ENCODE data around the gene MCUB. TPM values are rescaled to one million over a fixed set of nuclear protein-coding genes. Genes with fewer than 3 reads are reported as not detected.

Gene MCUB
- total and polyA plus RNA-seq, 9 of the 15 experiments (the other 6 are each of a cell fraction or from before 2014, with no cell fraction given) = 1.4 to 21.5 (median 5.4) TPM

GRCh38 chr4:109702950-109703663 is 143.1 kb downstream of the MCUB start, which contains the start of gene CASP6 (continued):
- 0 out of 2 replicates have a peak, but pooled peaks have one; percentile 38 for TF ChIP-seq ZNF133 (CRISPR knock-in tag; IDR thresholded peaks at IDR 0.05)
- peak; percentile 92 for TF ChIP-seq PREB (CRISPR knock-in tag; IDR thresholded peaks at IDR 0.05)
- peak; percentile 78 for TF ChIP-seq SMAD4 (CRISPR knock-in tag; conservative IDR thresholded peaks at IDR 0.05)
- TF ChIP-seq NCOR1 (IDR thresholded peaks at IDR 0.05) = peak; percentile 15; the same call in 1 of the 2 replicates
- TF ChIP-seq SMARCA5 (IDR thresholded peaks at IDR 0.05) = no peak
- TF ChIP-seq FOXM1 (IDR thresholded peaks at IDR 0.05; ENCODE audit: low read depth) = no peak
- no peak for TF ChIP-seq FOXM1 (CRISPR knock-in tag; IDR thresholded peaks at IDR 0.05; ENCODE audit: low read depth)
- TF ChIP-seq BRD9 (IDR thresholded peaks at IDR 0.05; ENCODE audit: low read depth, partially characterized antibody) = no peak
- peak; percentile 37; the same call in 1 of the 2 replicates for TF ChIP-seq NFIC (IDR thresholded peaks at IDR 0.05)
- peak; percentile 26; the same call in 1 of the 2 replicates for TF ChIP-seq BHLHE40 (IDR thresholded peaks at IDR 0.05; ENCODE audit: low read length)
- TF ChIP-seq KLF13 (tag; IDR thresholded peaks at IDR 0.05; ENCODE audit: borderline replicate concordance, low read depth) = peak; percentile 62; the same call in 1 of the 2 replicates
- no peak for TF ChIP-seq IRF2 (CRISPR knock-in tag; IDR thresholded peaks at IDR 0.05)
- TF ChIP-seq TBP (optimal IDR thresholded peaks at IDR 0.05; ENCODE audit: low read depth, low read length) = no peak
- TF ChIP-seq SOX6 (IDR thresholded peaks at IDR 0.05) = no peak; the same call in 1 of the 2 replicates
- TF ChIP-seq RAD51 (IDR thresholded peaks at IDR 0.05; ENCODE audit: borderline replicate concordance, low read depth) = peak; percentile 3; the same call in 1 of the 2 replicates
- TF ChIP-seq SNIP1 (IDR thresholded peaks at IDR 0.05; ENCODE audit: low read depth) = no peak
- no peak for TF ChIP-seq SRSF7 (optimal IDR thresholded peaks at IDR 0.05; ENCODE audit: low read depth, low read length)
- no peak; the same call in 1 of the 2 replicates for TF ChIP-seq REST (IDR thresholded peaks at IDR 0.05; ENCODE audit: borderline replicate concordance)
- peak; percentile 77 for TF ChIP-seq REST (CRISPR knock-in tag; IDR thresholded peaks at IDR 0.05; ENCODE audit: low read depth)
- peak; percentile 35; the same call in 1 of the 2 replicates for TF ChIP-seq ZEB2 (IDR thresholded peaks at IDR 0.05)
- no peak for TF ChIP-seq ZFP1 (CRISPR knock-in tag; IDR thresholded peaks at IDR 0.05)
- TF ChIP-seq BRD4 (IDR thresholded peaks at IDR 0.05) = no peak
